ENCODE data around the gene FOXJ3.

DNA sequence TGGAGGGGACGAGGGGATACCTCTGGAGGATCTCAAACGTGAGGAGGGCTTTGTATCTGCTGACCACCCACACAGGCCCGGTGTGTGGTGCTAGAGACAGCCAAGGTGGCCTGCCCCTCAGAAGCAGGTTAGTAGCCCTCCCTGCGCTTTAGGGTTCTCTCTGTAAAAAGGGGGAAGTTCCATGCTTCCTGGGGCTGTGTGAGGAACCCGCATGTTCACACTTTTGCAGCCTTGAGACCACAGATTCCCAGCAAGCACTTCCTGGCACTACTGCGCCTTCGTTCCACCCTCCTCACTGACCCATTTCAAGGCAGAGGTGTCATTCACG lies 189.7 kb downstream of the FOXJ3 start:
- TF ChIP-seq, protein P1, sequence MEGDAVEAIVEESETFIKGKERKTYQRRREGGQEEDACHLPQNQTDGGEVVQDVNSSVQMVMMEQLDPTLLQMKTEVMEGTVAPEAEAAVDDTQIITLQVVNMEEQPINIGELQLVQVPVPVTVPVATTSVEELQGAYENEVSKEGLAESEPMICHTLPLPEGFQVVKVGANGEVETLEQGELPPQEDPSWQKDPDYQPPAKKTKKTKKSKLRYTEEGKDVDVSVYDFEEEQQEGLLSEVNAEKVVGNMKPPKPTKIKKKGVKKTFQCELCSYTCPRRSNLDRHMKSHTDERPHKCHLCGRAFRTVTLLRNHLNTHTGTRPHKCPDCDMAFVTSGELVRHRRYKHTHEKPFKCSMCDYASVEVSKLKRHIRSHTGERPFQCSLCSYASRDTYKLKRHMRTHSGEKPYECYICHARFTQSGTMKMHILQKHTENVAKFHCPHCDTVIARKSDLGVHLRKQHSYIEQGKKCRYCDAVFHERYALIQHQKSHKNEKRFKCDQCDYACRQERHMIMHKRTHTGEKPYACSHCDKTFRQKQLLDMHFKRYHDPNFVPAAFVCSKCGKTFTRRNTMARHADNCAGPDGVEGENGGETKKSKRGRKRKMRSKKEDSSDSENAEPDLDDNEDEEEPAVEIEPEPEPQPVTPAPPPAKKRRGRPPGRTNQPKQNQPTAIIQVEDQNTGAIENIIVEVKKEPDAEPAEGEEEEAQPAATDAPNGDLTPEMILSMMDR (IDR thresholded peaks at IDR 0.05) = no peak
- no peak for TF ChIP-seq POLR2AphosphoS5 (IDR thresholded peaks at IDR 0.05; ENCODE audit: insufficient read depth in 1 of 2, low read depth in 1 of 2)

Data from vagina (tissue), 2 donors.